Aorta (tissue), 5 donors: ENCODE measurements around the gene BTBD18. TPM values are rescaled to one million over a fixed set of nuclear protein-coding genes. Genes with fewer than 3 reads are reported as not detected.

ENCODE experiments used
- ATAC-seq: fragments of 200-7000 bp; cut with Tn5 transposase; one replicate; pipeline ENCODE4 v1.9.1; 2022; ENCODE audit warnings: moderate library complexity; ENCODE audit not compliant: low FRiP score
- DNase-seq, 2 donors: peaks; one replicate each; pipeline ENCODE4 v3.0.0-alpha.2; 2020
- H3K27ac ChIP-seq, 2 donors: one replicate each; pipeline ENCODE4 v1.5.1; 2013; ENCODE audit warnings: low read length in 2 of 2, mild to moderate bottlenecking in 2 of 2, moderate library complexity in 2 of 2, control low read depth in 1 of 2, inconsistent platforms in 1 of 2, low read depth in 1 of 2
- H3K27me3 ChIP-seq, 2 donors: one replicate each; pipeline ENCODE4 v1.6.1; 2013; ENCODE audit warnings: control low read depth in 1 of 2, low read length in 1 of 2, mild to moderate bottlenecking in 1 of 2, moderate library complexity in 1 of 2; ENCODE audit not compliant: insufficient read depth in 2 of 2, control insufficient read depth in 1 of 2
- H3K36me3 ChIP-seq, 2 donors: one replicate each; pipeline ENCODE4 v1.6.1; 2013; ENCODE audit warnings: control low read depth in 1 of 2, low read length in 1 of 2, mild to moderate bottlenecking in 1 of 2; ENCODE audit not compliant: insufficient read depth in 2 of 2, control insufficient read depth in 1 of 2
- H3K4me1 ChIP-seq, 2 donors: one replicate each; pipeline ENCODE4 v1.6.1; 2013; ENCODE audit warnings: low read length in 2 of 2, control low read depth in 1 of 2, mild to moderate bottlenecking in 1 of 2, moderate library complexity in 1 of 2; ENCODE audit not compliant: insufficient read depth in 2 of 2, control insufficient read depth in 1 of 2
- H3K4me3 ChIP-seq, 2 donors: one replicate each; pipeline ENCODE4 v1.5.1; 2013; ENCODE audit warnings: low read length in 2 of 2, control low read depth in 1 of 2, mild to moderate bottlenecking in 1 of 2
- H3K9me3 ChIP-seq: one replicate; pipeline ENCODE4 v1.6.1; 2013; ENCODE audit warnings: mild to moderate bottlenecking, low read length; ENCODE audit not compliant: control insufficient read depth
- WGBS, 2 donors: extraction: QIAGEN DNeasy Blood & Tissue Kit; methylation state at CpG; one replicate each; pipeline ENCODE4 v1.1.7; 2013; 5-methylcytosine and 5-hydroxymethylcytosine counted together
- intact Hi-C, 2 donors: fragments of 100-400 bp; cut with DNase I; formaldehyde crosslinking; loops; one replicate each; pipeline versions ENCODE4 v1.14.2 to v1.15.0; 2022
- polyA plus RNA-seq, 2 donors: library from polyadenylated mRNA; stranded (reverse); fragments of 200-250 nt; gene quantifications; one replicate each; pipeline ENCODE4 v1.2.3, GENCODE V29; 2013
- total RNA-seq, 2 donors: library from RNA; stranded (reverse); fragmentation: NEBNext Ultra II Directional; extraction: Animal tissue kit (Norgen Biotek cat#: 25700); gene quantifications; one replicate each; pipeline ENCODE4 v1.2.1, GENCODE V29; 2021
- donor health status: healthy with polysubstance abuse.
- donor health status: Bipolar disorder and iron deficiency.
- donor health status: DM: no; HTN: no; CAD: no.
- donor health status: DM: no; HTN: no; CAD: no.
- donor health status: DM: yes; HTN: yes; CAD: no.

BTBD18 gene
- total and polyA plus RNA-seq, 4 donors: 0.05 TPM; not detected in 3

DNA sequence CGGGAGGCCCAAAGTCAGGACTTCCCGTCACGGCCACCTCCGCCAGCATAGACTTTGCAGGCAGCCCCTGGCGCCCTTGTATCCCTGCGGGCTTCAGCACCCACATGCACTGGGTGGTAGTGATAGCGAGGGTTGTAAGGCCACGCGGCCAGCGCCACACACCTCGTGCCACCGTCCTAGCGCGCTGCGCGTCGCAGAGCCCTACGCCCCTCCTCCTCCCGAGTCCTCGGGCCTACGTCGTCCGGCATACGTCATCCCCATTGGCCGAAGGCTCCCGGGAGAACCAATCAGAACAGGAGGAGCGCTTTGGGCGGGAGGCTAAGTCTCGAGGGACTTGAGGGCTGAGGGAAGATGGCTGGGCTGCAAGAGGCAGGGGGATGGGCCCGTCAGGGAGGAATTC lies 1.3 kb upstream of the BTBD18 start:
- H3K4me3 ChIP-seq: no peak overlapping the region
- no peaks in the 10 kb centered on the region for H3K27me3 ChIP-seq
- intact Hi-C loops: no loop called here
- DNase-seq (no peak), ATAC-seq (no peak)
- H3K4me1 ChIP-seq: no peaks in the 10 kb centered on the region
- H3K9me3 ChIP-seq: no peaks in the 10 kb centered on the region
- no peaks in the 10 kb centered on the region for H3K36me3 ChIP-seq
- H3K27ac ChIP-seq: no peak overlapping the region
- whole genome bisulfite sequencing, 2 donors: 94 to 96% methylated on average over 30 of the region's 30 CpGs

DNA sequence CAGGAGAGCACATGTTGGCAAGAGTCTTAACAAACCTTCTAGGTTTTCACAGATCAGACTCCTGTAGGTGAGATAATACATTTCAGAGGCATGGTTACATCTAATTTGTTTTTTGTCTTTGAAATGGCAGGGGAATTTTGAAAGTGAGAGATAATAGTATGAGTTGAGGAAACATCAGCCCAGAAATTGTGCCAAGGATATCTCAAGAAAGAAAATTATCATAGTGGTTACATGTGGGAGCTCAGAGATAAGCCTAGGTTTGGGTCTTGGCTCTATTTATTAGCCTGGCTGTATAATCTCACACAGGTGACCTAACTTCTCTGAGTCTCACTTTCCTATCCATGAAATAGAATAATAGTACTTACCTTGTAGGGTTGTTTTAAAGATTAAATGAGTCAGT lies 443 bp downstream of the BTBD18 start:
- Histone ChIP-seq H3K27ac (no peak overlapping the region), H3K27me3 (no peaks in the 10 kb centered on the region)
- intact Hi-C loops: no loop called here

DNA sequence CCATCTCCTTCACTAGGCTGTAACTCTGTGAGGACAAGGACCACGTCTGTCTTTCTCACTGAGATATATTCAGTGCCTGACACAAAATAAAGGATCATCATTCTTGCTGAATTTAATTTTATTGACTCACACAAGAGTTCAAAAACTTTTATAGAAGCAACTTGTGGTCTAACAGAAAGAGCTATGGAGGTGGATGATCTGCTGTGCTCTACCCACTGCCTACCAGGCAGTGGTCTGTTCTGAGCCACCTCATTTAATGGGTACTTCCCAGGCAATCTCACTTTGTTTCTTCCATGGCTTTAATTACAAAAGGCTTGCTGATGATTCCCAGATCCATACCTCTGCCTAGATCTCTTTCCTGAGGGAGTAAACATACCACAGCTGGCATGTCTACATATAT lies 4.7 kb downstream of the BTBD18 start:
- ATAC-seq: no peak
- no peak for DNase-seq
- Histone ChIP-seq H3K9me3 (no peaks in the 10 kb centered on the region), H3K27ac (no peak overlapping the region), H3K4me1 (no peaks in the 10 kb centered on the region), H3K4me3 (no peak overlapping the region), H3K36me3 (no peaks in the 10 kb centered on the region), H3K27me3 (no peaks in the 10 kb centered on the region)
- intact Hi-C loops: no loop called here
- WGBS, 2 donors: 81 to 82% methylated on average over 1 of the region's 1 CpG

More for the DNA sequence above, 443 bp downstream of the BTBD18 start:
- no peak for ATAC-seq
- no peaks in the 10 kb centered on the region for H3K4me1 ChIP-seq
- no peak overlapping the region for H3K4me3 ChIP-seq
- no peaks in the 10 kb centered on the region for H3K36me3 ChIP-seq
- H3K9me3 ChIP-seq: no peaks in the 10 kb centered on the region
- DNase-seq: no peak

DNA sequence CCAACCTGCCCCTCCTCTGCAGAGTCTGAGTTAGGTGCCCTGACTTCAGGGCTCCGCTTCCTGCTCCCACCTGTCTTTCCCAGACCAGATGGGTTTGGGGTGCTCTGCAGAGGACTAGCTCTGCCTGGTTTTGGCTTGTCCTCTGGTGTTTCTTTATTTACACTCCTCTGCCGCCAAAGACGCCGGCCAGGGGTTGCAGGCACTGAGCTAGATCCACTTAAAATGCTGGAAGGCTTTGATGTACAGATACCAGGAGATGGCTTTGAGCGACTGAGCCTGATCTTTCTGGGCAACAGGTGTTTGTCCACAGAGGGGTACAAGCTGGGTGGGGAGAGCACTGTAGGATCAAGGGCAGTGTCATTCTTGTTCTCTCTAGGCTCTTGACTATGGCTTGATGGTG lies 6.4 kb downstream of the BTBD18 start:
- H3K4me3 ChIP-seq: no peak overlapping the region
- 79 to 82% methylated on average over 5 of the region's 5 CpGs for WGBS, 2 donors
- no peaks in the 10 kb centered on the region for H3K9me3 ChIP-seq
- H3K4me1 ChIP-seq: no peaks in the 10 kb centered on the region
- no peaks in the 10 kb centered on the region for H3K36me3 ChIP-seq
- no peak overlapping the region for H3K27ac ChIP-seq
- DNase-seq (no peak), ATAC-seq (no peak)
- no peaks in the 10 kb centered on the region for H3K27me3 ChIP-seq
- intact Hi-C loops: no loop called here

DNA sequence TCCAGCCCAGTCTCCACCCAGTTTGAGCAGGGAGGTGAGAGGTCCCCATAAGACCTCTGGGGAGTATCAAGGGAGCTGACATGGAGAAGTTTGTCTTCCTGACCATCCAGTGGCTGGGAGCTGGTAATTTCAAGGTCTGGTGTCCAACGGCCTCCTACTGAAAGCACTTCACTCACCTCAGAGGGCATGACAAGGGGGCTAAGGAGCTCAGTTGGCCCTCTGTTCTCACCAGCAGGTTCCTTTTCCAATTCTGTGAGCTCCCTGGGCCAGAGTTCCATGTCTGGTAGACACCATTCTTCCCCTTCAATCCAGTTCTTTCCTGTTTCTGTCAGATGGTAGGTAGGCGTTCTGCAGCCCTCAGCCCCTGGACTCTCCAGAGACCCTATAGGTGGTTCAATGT lies 7.3 kb downstream of the BTBD18 start:
- WGBS, 2 donors: 83 to 86% methylated on average over 2 of the region's 2 CpGs
- DNase-seq (no peak), ATAC-seq (no peak)
- Histone ChIP-seq H3K27me3 (no peaks in the 10 kb centered on the region), H3K27ac (no peak overlapping the region), H3K9me3 (no peaks in the 10 kb centered on the region), H3K4me3 (no peak overlapping the region), H3K36me3 (no peaks in the 10 kb centered on the region), H3K4me1 (no peaks in the 10 kb centered on the region)
- intact Hi-C loops: no loop called here

DNA sequence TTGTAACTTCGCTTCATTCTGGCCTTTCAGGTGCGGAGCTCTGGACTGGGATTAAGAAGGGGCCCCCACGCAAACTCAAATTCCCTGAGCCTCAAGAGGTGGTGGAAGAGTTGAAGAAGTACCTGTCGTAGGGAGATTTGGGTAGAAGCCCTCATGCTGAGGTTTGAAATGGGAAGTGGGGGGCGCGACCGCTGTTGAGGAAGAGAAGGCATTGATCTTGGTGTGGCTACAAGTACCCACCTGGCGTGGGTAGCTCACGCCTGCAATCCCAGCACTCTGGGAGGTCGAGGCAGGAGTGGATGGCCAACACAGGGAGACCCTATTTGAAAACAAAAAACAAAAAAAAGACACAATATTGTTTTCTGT lies 9.5 kb downstream of the BTBD18 start:
- no peaks in the 10 kb centered on the region for H3K9me3 ChIP-seq
- 4% methylated on average over 10 of the region's 10 CpGs for WGBS, 2 donors
- peak overlapping the region; percentile 37 to 69 for H3K4me3 ChIP-seq
- no peak for DNase-seq
- H3K27me3 ChIP-seq: no peaks in the 10 kb centered on the region
- peak overlapping the region in 1 of 2 donors; percentile 94 for H3K27ac ChIP-seq
- H3K4me1 ChIP-seq: no peaks in the 10 kb centered on the region
- peaks cover 0 to 3% of the 10 kb centered on the region in 2 donors for H3K36me3 ChIP-seq
- intact Hi-C loops: loop anchor here in 1 of 2 donors (2.0 kb wide), 1 partner anchor 57 kb away; no protein-coding TSS in a partner anchor
- ATAC-seq: no peak

DNA sequence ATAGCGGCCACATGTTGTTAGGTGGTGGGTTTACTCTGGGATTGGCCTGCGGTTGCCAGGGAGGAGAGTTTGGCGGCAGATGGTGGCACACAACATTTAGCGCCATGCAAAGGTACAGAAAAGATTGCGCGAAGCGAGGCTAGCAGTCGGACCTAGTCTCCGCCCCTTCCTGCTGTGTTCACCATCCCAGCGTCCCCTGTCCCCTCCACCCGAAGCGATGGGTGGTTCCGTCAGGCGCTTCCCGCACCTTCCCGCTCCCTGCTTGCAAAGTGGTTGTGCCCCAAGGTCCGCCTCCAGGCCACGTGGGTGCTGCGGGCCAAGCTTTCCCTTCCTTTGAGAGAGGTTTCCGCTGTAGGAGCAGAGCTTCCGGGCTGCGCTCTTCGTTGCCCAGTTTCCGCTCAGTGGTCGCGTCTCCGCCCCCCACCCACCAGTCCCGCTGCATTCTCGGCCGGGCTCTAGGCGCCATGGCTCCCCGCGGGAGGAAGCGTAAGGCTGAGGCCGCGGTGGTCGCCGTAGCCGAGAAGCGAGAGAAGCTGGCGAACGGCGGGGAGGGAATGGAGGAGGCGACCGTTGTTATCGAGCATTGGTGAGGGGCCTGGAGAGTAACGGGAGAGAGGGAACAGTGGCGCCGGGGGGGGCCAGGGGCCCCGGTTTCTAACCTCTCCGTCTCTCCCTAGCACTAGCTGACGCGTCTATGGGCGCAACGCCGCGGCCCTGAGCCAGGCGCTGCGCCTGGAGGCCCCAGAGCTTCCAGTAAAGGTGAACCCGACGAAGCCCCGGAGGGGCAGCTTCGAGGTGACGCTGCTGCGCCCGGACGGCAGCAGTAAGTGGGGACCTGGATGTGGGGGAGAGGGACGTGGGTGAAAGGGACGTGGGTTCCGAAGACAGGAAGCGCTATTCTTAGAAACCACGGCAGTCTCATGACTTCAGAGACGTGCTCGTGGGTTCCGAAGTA lies 10.2 kb downstream of the BTBD18 start, which contains the start of gene SELENOH:
Gene SELENOH (plus strand): TSS at position 360 of the 955 bp plus-strand sequence. CDS start 105 bp downstream, at position 465.
- H3K36me3 ChIP-seq: peaks cover 0 to 3% of the 10 kb centered on the region in 2 donors
- peak; percentile 98 for ATAC-seq

DNA sequence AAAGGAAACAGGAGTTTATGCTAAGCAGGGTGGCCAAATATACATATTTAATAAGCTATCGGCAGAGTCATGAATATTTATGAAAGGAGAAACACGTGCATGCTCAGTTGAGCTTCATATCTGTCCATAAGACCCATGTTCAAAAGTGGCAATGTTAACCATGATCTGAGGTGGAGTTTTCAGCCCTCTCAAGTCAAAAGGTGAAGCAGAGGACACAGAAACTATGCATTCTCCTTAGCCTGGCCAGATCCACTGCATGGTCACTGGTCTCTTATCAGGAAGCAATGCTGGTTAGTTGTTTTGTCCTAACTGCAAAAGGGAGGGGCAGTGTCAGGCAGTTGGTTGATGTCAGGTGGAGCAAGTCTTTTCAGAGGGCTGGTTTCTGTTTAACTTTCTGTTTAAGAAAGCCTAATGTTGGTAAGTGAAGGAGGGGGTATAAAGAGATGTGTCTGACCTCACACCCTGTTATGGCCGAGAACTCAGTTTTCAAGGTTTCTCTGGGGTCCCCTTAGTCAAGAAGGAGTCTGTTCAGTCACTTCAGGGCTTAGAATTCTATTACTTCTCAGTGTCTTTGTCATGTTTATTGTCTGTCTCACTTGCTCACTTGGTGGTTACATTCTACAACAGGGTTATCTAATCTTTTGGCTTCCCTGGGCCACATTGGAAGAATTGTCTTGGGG lies 15.9 kb downstream of the BTBD18 start:
- no peak for DNase-seq
- Histone ChIP-seq H3K27me3 (no peaks in the 10 kb centered on the region), H3K27ac (no peak overlapping the region), H3K4me3 (no peak overlapping the region), H3K9me3 (no peaks in the 10 kb centered on the region), H3K4me1 (no peaks in the 10 kb centered on the region), H3K36me3 (peaks cover 1 to 3% of the 10 kb centered on the region in 2 donors)
- WGBS, 2 donors: 67 to 80% methylated on average over 3 of the region's 3 CpGs
- no peak for ATAC-seq
- intact Hi-C loops: no loop called here

More for the DNA sequence above, 10.2 kb downstream of the BTBD18 start, which contains the start of gene SELENOH:
- intact Hi-C loops: loop anchor here in 1 of 2 donors (2.0 kb wide), 2 partner anchors 29 to 57 kb away; partner anchors contain the start of genes MED19 and TMX2
- Histone ChIP-seq H3K27ac (peak within 1 kb of the TSS; percentile 46 to 94), H3K4me1 (no peaks in the 10 kb centered on the region), H3K9me3 (no peaks in the 10 kb centered on the region), H3K27me3 (no peaks in the 10 kb centered on the region), H3K4me3 (peak within 1 kb of the TSS; percentile 67 to 69)
- 0% methylated on average over 65 to 75 of the region's 75 CpGs for WGBS, 2 donors
- DNase-seq: peak; percentile 98
